NCI-H1105 (cell line): ENCODE measurements around the gene MYOM3.

Source experiments
- DNase-seq: peaks from one replicate; lab custom pipeline; 2025; lab: John Stamatoyannopoulos, UW

Gene MYOM3

GRCh38 chr1:24138476-24139221 is 26.7 kb upstream of the MYOM3 start:
- no peak for DNase-seq

GRCh38 chr1:24136956-24137539 is 25.1 kb upstream of the MYOM3 start:
- no peak for DNase-seq

GRCh38 chr1:24134376-24134775 is 22.4 kb upstream of the MYOM3 start:
- no peak for DNase-seq

GRCh38 chr1:24133819-24134218 is 21.9 kb upstream of the MYOM3 start:
- DNase-seq = no peak

DNA sequence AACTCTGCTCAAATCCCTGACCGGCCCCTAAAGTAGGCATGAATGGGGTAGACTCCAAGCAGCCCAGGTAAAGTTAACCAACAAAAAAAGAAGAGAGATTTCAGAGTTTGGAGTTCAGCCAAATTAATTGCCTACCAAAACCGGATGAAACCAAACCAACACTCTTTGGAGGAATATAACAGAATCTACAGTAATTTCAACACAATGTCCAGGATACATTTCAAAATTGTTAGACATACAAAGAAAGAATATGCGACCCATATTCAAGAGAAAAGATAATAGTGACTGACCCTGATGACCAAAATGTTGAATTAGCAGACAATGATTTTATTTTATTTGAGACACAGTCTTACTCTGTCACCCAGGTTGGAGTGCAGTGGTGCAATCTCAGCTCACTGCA is 18.4 kb upstream of the MYOM3 start:
- DNase-seq = no peak

DNA sequence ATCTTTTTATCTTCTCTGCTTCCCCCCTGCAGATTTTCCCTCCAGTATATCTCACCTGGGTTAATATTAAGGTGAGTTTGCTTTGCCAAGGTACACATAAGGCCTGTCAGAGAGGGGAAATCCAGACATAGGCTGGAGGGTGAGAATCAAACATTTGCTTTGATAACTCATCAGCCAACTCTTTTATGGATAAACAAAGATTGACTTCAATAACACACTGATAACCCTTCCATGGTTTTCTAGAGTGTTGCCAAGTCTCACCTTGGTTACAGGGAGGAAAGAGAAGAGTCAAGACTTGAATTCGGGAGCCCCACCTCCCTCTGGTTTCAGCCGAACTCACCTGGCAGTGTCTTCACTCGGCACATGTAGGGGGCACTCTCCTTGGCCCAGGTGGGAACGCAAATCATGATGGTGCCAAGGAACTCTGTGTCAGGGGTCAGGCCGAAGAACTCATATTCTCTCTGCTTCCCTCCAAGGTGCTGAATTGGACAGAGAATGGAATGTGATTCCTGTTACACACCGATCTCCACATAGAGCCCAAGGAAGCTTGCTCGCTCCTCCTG is 15.9 kb upstream of the MYOM3 start:
- DNase-seq = no peak

DNA sequence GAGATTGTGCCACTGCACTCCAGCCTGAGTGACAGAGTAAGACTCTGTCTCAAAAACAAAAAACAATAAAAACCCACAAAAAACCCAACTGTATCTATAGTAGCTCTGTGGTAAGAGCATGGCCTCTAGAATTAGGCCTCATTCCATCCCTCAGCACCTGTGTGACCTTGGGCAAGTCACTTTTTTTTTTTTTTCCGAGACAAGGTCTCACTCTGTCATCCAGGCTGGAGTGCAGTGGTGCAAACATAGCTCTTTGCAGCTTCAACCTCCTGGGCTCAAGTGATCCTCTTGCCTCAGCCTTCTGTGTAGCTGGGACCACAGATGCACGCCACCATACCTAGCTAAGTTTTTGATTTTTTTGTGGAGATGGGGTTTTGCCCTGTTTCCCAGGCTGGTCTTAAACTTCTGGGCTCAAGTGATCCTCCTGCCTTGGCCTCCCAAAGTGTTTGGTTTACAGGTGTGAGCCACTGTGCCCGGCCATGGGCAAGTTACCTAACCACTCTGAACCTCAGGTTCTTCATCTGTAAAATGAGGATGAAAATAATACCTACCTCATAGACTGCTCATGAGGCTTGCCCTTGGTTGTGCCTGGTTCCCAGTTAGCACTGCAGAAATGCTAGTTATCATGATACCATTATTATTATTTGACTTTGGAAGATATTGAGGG is 15.3 kb upstream of the MYOM3 start:
- no peak for DNase-seq

GRCh38 chr1:24126672-24127023 is 14.7 kb upstream of the MYOM3 start:
- DNase-seq = no peak

DNA sequence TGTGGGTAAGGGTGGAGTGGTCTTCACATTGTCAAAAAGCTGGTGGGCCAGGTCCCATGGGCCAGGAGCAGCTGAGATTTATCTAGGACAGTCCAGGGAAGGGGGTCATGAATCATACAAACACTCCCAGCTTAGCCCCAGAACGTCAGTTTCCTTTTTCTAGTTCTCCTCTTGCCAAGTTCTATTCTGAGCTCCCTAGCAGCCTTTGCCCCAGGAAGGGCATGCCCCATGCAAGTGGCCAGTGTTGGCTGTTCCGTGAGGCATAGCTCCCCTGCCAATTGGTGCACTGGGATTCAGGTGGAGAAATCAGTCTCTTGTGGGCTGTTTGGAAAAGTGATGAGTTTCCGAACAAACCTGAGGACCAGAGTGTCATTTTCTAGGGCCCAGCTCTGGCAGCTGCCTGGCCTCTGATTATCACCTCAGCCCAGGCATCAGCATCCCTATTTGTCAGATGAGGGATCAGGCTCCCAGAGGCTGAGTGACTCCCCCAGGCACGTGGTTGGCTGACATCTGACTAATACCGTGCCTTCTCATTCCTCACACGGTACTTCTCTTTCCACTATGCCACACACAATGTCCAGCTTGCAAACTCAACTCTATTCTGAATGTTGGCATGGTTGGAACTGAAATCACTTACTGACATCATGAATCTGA is 14.2 kb upstream of the MYOM3 start:
- DNase-seq = no peak

- DNase-seq = no peak
These were observed 13.5 kb upstream of the MYOM3 start for GRCh38 chr1:24125456-24125855.

- DNase-seq = no peak
These were observed 13.0 kb upstream of the MYOM3 start for GRCh38 chr1:24124980-24125379.

- no peak for DNase-seq
These were observed 11.7 kb upstream of the MYOM3 start for GRCh38 chr1:24123611-24124010.

- no peak for DNase-seq
These were observed 10.8 kb upstream of the MYOM3 start for GRCh38 chr1:24122776-24123175.

DNA sequence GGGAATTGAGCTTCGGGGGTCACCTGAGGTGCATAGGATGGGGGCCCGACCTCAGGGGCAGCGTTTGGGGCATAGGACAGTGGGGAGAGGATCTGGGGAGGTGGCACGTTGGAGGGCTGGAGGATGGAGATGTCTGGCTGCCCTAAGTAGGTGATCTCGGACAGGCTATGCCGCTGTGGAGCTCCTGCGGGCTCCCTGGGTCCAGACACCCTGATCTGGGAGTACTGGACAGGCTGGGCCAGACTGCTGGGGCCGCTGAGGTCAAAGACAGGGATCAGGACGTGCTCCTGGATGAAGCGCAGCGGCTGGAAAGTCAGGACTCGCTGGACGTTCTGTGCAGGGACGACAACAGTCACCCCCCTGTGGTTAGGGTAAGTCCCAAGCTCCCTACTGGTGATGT is 9.5 kb upstream of the MYOM3 start:
- no peak for DNase-seq

- DNase-seq = no peak
These were observed 9.0 kb upstream of the MYOM3 start for GRCh38 chr1:24120965-24121364.

- no peak for DNase-seq
These were observed 8.2 kb upstream of the MYOM3 start for GRCh38 chr1:24119859-24120756.

DNA sequence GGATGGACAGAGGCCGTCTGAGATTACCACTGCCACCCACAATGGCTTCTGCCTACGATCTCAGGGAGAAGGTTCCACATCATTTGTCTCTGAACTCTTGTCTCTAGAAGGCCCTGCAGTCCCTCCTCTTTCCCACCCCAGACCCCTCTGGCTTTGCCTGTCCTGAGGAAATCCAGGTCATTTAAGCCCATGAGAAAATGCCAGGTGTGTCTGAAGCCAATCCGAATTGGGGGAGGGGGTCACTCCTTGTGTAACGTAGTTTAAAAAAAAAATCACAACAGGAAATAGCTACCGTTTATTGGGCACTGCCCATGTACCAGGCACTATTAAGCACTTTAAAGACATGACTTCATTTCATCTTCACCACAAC is 7.5 kb upstream of the MYOM3 start:
- no peak for DNase-seq

GRCh38 chr1:24118410-24119242 is 6.7 kb upstream of the MYOM3 start:
- DNase-seq = no peak

DNA sequence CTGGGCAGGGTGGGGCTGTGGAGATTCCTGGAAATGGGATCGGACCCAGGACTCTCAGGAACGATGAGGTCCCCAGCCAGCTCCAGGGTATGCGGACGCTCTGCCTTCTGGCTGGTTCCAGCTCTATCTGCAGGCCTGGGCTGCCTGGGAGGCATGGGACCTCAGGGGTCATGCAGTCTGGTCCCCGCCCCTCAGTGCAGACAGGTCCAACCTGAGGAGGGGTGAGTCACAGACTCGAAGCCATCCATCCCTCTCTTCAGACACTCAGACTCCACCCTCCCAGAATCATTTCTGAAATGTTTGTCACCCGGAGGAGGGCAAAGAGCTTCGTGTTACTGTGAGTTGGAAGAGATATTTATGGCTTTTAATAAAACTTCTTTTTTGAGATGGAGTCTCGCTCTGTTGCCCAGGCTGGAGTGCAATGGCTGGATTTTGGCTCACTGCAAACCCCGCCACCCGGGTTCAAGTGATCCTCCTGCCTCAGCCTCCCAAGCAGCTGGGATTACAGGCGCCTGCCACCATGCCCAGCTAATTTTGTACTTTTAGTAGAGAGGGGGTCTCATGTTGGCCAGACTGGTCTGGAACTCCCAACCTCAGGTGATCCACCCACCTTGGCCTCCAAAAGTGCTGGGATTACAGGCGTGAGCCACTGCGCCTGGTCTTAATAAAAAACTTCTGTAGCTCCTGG is 5.9 kb upstream of the MYOM3 start:
- DNase-seq = no peak

GRCh38 chr1:24117132-24117531 is 5.2 kb upstream of the MYOM3 start:
- DNase-seq = no peak
